HFF-Myc (cell line): ENCODE measurements around the gene ADAM19.

Experiments used
- DNase-seq: peaks from one replicate; pipeline ENCODE4 v3.0.0-alpha.2; 2011; ENCODE audit warnings: low read depth; ENCODE audit errors: extremely low read depth
- H3K4me3 ChIP-seq: replicated peaks from 2 replicates; pipeline ENCODE4 v1.5.1; 2011; ENCODE audit warnings: low read depth, mild to moderate bottlenecking, control low read depth, low read length
- TF ChIP-seq, protein P1 (sequence below): IDR thresholded peaks from 2 replicates; pipeline ENCODE4 v1.5.1; 2012; ENCODE audit warnings: mild to moderate bottlenecking, low read depth, low read length, control low read depth; ENCODE audit errors: missing control alignments

The ADAM19 gene

DNA sequence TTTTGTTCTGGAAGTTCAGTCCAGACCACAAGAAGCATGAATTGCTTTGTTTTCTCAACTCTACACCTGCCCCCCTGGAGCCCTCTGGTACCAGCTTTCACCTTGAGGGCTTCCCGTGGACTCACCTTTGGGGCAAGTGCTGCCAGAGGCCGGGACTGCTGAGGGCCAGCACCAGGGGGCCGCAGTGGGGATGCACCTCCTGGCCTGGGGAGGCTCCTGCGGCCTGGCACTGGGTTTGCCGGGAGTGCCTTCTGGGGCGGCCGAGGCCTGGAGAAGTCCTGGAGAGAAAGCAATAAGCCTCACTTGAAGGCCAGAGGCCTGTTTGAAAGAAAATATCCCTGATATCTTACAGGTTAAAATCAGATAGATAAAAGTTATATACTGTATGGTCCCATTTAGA lies 93.9 kb downstream of the ADAM19 start:
- no peak overlapping the region for H3K4me3 ChIP-seq
- TF ChIP-seq, protein P1, sequence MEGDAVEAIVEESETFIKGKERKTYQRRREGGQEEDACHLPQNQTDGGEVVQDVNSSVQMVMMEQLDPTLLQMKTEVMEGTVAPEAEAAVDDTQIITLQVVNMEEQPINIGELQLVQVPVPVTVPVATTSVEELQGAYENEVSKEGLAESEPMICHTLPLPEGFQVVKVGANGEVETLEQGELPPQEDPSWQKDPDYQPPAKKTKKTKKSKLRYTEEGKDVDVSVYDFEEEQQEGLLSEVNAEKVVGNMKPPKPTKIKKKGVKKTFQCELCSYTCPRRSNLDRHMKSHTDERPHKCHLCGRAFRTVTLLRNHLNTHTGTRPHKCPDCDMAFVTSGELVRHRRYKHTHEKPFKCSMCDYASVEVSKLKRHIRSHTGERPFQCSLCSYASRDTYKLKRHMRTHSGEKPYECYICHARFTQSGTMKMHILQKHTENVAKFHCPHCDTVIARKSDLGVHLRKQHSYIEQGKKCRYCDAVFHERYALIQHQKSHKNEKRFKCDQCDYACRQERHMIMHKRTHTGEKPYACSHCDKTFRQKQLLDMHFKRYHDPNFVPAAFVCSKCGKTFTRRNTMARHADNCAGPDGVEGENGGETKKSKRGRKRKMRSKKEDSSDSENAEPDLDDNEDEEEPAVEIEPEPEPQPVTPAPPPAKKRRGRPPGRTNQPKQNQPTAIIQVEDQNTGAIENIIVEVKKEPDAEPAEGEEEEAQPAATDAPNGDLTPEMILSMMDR, result no peak
- no peak for DNase-seq

DNA sequence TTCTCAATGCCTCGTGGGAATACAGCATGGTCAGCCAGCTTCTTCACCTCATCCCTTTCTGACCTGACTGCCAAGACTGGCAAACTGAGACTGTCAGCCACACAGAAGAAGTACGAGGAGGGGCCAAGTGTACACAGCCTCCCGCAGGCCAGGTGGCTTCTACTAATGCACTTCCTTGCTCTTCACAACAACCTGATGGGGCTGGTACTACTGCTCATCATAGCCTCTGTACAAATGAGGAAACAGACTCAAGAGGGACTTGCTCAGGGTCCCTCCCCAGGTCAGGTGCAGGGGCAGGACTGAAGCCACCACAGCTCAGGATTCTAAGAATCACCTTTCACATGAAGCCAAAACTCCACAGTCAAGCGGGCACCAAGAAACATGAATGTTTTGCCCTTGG lies 94.3 kb downstream of the ADAM19 start:
- no peak for DNase-seq
- TF ChIP-seq, protein P1, result no peak
- no peak overlapping the region for H3K4me3 ChIP-seq

DNA sequence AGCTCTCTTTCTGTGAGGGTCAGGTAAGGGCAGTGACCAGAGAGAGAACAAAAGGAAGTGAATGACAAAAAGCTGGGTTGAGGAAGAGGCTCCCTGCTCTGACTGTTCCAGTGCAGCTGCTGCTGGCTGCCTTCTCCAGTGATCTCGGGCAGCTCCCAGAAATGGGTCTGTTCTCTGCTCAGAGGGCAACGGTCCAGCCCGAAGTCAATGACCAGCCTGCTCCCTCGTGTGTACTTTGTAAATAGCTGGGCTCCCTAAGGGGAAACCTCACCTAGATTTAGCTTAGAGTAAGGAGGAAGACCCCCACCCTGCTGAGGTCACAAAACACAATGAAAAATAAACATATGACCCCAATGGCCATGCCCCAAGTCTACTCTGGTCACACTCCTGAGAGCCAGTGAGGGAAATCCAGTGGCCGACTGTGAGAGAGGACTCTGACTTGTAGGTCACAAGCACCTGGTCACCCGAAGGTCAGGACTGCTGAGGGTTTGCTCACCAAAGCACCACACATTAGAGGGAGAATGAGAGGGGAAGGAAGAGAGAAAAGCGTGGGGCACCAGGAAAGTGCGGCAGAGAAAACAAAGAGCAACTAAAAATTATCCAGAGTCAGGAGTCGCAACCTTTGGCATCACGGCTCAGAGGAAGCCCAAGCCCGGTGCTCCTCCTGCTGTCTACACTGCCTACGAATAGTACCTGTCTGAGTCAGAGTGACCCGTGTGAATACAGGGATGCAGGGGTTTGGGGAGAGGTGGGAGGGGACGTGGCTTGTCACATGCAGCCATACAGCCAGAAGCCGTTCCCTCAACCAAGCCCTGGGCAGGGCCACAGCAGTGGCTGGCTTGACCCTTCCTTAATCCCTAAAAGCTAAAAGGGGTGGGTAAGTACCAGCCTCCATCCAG lies 95.7 kb downstream of the ADAM19 start:
- no peak for DNase-seq
- TF ChIP-seq, protein P1, result no peak
- no peak overlapping the region for H3K4me3 ChIP-seq

DNA sequence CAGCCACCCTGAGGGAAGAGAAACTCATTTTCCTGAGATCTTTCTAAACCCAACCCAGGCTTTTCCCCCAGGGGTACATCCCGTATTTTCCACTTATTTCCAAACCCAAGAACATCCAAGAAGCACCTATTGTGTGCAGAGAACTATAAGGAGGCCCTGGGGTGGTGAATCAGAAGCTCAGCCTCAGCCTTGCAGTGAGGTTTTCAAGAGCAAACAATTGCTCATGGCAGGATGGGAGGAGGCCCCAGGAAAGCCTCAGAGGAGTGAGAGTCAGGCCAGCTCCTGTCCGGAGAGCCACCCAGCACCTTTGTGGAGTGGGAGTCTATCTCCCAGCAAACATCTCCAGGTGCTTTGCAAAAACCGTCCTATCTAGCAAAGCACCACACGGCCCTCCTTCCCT lies 96.4 kb downstream of the ADAM19 start:
- TF ChIP-seq, protein P1, result no peak
- no peak overlapping the region for H3K4me3 ChIP-seq
- no peak for DNase-seq

DNA sequence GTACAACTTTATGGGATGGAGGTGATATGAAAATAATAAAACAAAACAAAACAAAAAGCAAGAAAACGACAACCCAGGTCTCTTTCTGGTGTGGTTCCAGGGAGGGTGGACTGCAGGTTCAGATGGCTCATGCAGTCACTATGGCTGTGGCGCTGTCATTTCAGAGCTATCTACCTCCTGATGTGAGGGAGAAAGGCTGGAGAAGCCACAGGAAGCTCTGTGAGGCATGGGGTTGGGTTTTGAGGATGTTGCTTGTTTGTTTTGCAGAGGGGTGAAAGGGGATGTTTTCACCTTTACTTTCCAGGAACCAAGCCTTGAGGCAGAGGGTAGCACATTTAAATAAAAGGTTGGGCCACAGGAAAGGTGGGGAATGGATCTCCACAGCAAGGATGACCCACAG lies 96.8 kb downstream of the ADAM19 start:
- no peak for DNase-seq
- TF ChIP-seq, protein P1, result no peak

DNA sequence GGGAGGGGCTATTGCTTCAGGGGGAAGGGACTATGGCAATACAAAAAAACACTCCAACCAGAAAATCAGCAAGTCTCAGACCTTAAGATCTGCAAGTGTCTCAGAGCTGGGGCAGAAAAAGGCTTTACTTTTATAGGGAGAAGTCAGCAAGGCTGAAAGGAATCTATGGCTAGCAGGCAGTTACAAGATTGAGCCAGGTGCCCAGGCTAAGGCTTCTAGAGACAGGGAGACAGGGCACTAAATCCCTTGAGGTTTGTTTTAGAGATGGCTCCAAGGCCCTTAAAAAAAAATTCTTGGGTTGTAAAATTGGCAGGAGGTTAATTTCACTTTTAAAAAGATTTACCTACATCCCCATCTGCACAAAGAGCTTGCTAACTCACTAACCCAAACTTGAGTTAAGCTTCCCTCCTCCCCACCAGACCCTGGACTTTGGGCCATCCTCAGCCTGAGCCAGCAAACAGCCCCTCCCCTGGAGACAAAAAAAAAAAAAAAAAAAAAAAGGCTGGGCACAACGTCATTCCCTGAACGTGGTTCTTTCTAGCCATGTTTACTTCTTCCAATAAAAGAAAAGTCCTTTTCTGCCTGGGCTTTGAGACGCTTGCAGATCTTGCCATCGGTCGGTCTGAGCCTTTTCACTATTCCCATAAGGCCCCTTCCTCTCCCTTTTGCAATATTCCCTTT lies 97.6 kb downstream of the ADAM19 start:
- TF ChIP-seq, protein P1, result no peak
- H3K4me3 ChIP-seq, result no peak overlapping the region
- DNase-seq, result no peak

More for the DNA sequence above, 96.8 kb downstream of the ADAM19 start:
- no peak overlapping the region for H3K4me3 ChIP-seq
